Thoracic aorta (tissue), 2 donors: ENCODE measurements around the gene PTS. TPM values are rescaled to one million over a fixed set of nuclear protein-coding genes. Genes with fewer than 3 reads are reported as not detected.

ENCODE experiments used
- ATAC-seq: fragments of 150-250 bp; one replicate; pipeline ENCODE4 v1.8.0; 2017; ENCODE audit warnings: low read depth; ENCODE audit not compliant: insufficient number of reproducible peaks, low FRiP score
- DNase-seq: peaks from one replicate; pipeline ENCODE4 v3.0.0-alpha.2; 2020; ENCODE audit warnings: low spot score
- H3K27ac ChIP-seq, 2 donors: fragments of 200-600 bp; sonication (generic); 1 replicate in 1 of 2; 2 replicates in 1 of 2; pipeline ENCODE4 v1.5.1; 2016; ENCODE audit warnings: mild to moderate bottlenecking in 2 of 2, moderate library complexity in 2 of 2
- H3K27me3 ChIP-seq: fragments of 200-600 bp; sonication (generic); replicated peaks from 2 replicates; pipeline ENCODE4 v1.6.0; 2016; ENCODE audit warnings: mild to moderate bottlenecking; ENCODE audit not compliant: insufficient read depth
- H3K36me3 ChIP-seq: fragments of 200-600 bp; sonication (generic); one replicate; pipeline ENCODE4 v1.5.1; 2016
- H3K4me1 ChIP-seq, 2 donors: fragments of 200-600 bp; sonication (generic); 1 replicate in 1 of 2; 2 replicates in 1 of 2; pipeline versions ENCODE4 v1.5.1 to v1.6.0; 2016; ENCODE audit warnings: low read depth in 2 of 2, mild to moderate bottlenecking in 1 of 2; ENCODE audit not compliant: control insufficient read depth in 1 of 2
- H3K4me3 ChIP-seq: fragments of 200-600 bp; sonication (generic); 2 replicates; pipeline ENCODE4 v1.5.1; 2016; ENCODE audit warnings: mild to moderate bottlenecking
- H3K9me3 ChIP-seq: fragments of 200-600 bp; sonication (generic); 2 replicates; pipeline ENCODE4 v1.5.1; 2016
- total RNA-seq, 2 donors: library from RNA; depleted of rRNA; stranded (reverse); fragments of >200 nt; gene quantifications; one replicate each; pipeline versions ENCODE4 v1.1.0 to v1.2.3, GENCODE V29; 2016
- TF ChIP-seq, protein P1 (sequence below): fragments of 200-600 bp; sonication (generic); IDR thresholded peaks from one replicate; pipeline ENCODE4 v1.5.1; 2019; ENCODE audit warnings: antibody characterized with exemption

The PTS gene
- total RNA-seq, 2 donors from 2014 or later = 22.1 to 27.3 TPM

GRCh38 chr11:112247201-112247600, 21.0 kb downstream of the PTS start:
- Histone ChIP-seq H3K4me1 (no peaks in the 10 kb centered on the region), H3K36me3 (peaks cover 5% of the 10 kb centered on the region), H3K4me3 (no peak overlapping the region), H3K27me3 (no peaks in the 10 kb centered on the region), H3K27ac (no peak overlapping the region), H3K9me3 (no peaks in the 10 kb centered on the region)
- TF ChIP-seq, protein P1, sequence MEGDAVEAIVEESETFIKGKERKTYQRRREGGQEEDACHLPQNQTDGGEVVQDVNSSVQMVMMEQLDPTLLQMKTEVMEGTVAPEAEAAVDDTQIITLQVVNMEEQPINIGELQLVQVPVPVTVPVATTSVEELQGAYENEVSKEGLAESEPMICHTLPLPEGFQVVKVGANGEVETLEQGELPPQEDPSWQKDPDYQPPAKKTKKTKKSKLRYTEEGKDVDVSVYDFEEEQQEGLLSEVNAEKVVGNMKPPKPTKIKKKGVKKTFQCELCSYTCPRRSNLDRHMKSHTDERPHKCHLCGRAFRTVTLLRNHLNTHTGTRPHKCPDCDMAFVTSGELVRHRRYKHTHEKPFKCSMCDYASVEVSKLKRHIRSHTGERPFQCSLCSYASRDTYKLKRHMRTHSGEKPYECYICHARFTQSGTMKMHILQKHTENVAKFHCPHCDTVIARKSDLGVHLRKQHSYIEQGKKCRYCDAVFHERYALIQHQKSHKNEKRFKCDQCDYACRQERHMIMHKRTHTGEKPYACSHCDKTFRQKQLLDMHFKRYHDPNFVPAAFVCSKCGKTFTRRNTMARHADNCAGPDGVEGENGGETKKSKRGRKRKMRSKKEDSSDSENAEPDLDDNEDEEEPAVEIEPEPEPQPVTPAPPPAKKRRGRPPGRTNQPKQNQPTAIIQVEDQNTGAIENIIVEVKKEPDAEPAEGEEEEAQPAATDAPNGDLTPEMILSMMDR = no peak
- ATAC-seq (no peak), DNase-seq (no peak)

GRCh38 chr11:112248201-112248600, 22.0 kb downstream of the PTS start:
- H3K9me3 ChIP-seq = no peaks in the 10 kb centered on the region
- H3K4me1 ChIP-seq = no peaks in the 10 kb centered on the region
- TF ChIP-seq, protein P1 = no peak
- no peaks in the 10 kb centered on the region for H3K36me3 ChIP-seq
- no peak overlapping the region for H3K27ac ChIP-seq
- no peak for ATAC-seq
- no peak overlapping the region for H3K4me3 ChIP-seq
- no peaks in the 10 kb centered on the region for H3K27me3 ChIP-seq
- no peak for DNase-seq

DNA sequence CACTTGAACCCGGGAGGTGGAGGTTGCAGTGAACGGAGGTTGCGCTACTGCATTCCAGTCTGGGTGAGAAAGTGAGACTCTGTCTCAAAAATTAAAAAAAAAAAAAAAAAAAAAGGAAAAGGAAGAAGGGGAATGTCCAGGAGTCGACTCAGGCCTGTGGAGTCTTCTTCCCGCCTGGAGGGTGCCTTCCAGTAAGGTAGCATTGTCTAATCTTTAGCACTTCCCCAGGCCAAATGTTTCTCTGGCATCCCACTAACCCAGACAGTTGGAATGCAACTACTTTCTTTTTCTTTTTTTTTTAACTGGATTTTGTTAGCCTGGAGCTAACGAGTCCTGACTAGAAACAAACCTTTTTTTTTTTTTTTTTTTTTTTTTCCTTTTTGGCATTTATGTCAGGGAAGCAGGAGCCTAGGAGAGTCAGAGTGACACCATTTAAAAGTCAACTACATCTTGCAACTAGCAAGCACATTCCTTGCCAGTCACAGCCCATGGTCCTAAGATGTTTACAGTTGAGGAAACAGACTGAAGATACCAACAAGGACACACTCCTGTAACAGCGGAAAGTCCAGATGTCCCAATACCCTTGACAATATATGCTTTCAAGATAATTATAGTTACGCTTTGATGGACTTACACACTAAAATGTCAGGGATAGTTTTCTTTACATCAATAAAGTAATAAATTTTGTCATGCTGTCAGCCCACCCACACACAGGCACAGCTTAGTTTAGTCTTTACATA, 23.8 kb downstream of the PTS start:
- Histone ChIP-seq H3K4me3 (no peak overlapping the region), H3K9me3 (no peaks in the 10 kb centered on the region), H3K36me3 (no peaks in the 10 kb centered on the region), H3K27me3 (no peaks in the 10 kb centered on the region), H3K27ac (no peak overlapping the region), H3K4me1 (no peaks in the 10 kb centered on the region)
- ATAC-seq (no peak), DNase-seq (no peak)
- TF ChIP-seq, protein P1 = no peak

GRCh38 chr11:112253605-112254242, 27.5 kb downstream of the PTS start:
- TF ChIP-seq, protein P1 = no peak
- no peak overlapping the region for H3K4me3 ChIP-seq
- no peaks in the 10 kb centered on the region for H3K27me3 ChIP-seq
- ATAC-seq (no peak), DNase-seq (no peak)
- no peaks in the 10 kb centered on the region for H3K36me3 ChIP-seq
- H3K27ac ChIP-seq = no peak overlapping the region
- no peaks in the 10 kb centered on the region for H3K9me3 ChIP-seq
- no peaks in the 10 kb centered on the region for H3K4me1 ChIP-seq

DNA sequence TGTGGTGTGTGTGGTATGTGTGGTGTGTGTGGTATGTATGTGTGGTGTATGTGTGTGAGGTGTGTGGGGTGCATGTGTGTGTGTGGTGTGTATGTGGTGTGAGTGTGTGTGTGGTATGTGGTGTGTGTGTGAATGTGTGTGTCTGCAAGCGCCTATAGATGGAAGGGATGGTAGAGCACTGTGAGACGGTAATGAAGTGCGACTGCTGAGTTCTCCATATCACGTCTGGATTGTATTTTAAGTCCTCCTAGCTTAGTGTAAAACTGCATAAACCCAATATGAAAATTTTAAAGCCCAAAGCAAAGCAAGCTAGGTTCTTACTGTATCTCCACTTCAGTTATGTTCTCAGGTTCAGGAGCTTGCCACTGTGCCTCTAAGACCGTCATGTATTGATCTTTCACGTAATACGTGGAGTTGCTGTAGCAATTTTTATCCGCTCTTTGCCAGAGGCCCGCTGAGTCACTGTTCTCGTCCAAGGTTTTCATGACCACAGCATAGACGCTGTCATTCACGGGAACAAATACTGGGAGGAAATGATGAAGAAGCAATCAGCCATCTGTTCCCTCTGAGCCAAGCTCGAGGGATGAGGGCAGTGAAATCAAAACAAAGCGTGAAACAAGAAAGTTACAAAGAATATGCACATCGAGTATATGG, 29.0 kb downstream of the PTS start:
- Histone ChIP-seq H3K27me3 (no peaks in the 10 kb centered on the region), H3K4me3 (no peak overlapping the region), H3K4me1 (no peaks in the 10 kb centered on the region), H3K9me3 (no peaks in the 10 kb centered on the region), H3K27ac (no peak overlapping the region), H3K36me3 (no peaks in the 10 kb centered on the region)
- DNase-seq (no peak), ATAC-seq (no peak)
- TF ChIP-seq, protein P1 = no peak
